ENCODE data around the gene ARHGAP26. TPM values are rescaled to one million over a fixed set of nuclear protein-coding genes. Genes with fewer than 3 reads are reported as not detected.

Gene ARHGAP26
- total and polyA plus RNA-seq, 4 donors: 1.8 to 16.7 (median 4.1) TPM

- peaks cover 14 to 27% (median 24%) of the 10 kb centered on the region in 4 donors for H3K4me1 ChIP-seq (ENCODE audit: control insufficient read depth in 4 of 4, insufficient read depth in 4 of 4, low read length in 3 of 4)
- 68% methylated on average over 1 of the region's 1 CpG for WGBS
- H3K27me3 ChIP-seq (ENCODE audit: control insufficient read depth in 4 of 4, insufficient read depth in 4 of 4, low read length in 3 of 4): no peaks in the 10 kb centered on the region
- DNase-seq (ENCODE audit: low spot score): no peak
- TF ChIP-seq GABPA (IDR thresholded peaks at IDR 0.05 in 1 of 2, conservative IDR thresholded peaks at IDR 0.05 in 1 of 2): no peak
- TF ChIP-seq FOXA2 (IDR thresholded peaks at IDR 0.05): no peak
- no peak for TF ChIP-seq REST (IDR thresholded peaks at IDR 0.05)
- no peak for TF ChIP-seq YY1 (IDR thresholded peaks at IDR 0.05)
- TF ChIP-seq NR2F2 (IDR thresholded peaks at IDR 0.05): no peak
- TF ChIP-seq FOXA1 (IDR thresholded peaks at IDR 0.05): no peak
- TF ChIP-seq RXRA (IDR thresholded peaks at IDR 0.05): no peak
- no peak for TF ChIP-seq JUND (IDR thresholded peaks at IDR 0.05)
- no peak for TF ChIP-seq HNF4A (conservative IDR thresholded peaks at IDR 0.05)
- no peak for TF ChIP-seq EGR1 (IDR thresholded peaks at IDR 0.05; ENCODE audit: low read depth in 2 of 2)
- no peak for TF ChIP-seq RAD21 (IDR thresholded peaks at IDR 0.05)
- no peak for TF ChIP-seq HNF4G (IDR thresholded peaks at IDR 0.05)
- no peak for TF ChIP-seq TAF1 (conservative IDR thresholded peaks at IDR 0.05)
- TF ChIP-seq SP1 (IDR thresholded peaks at IDR 0.05): no peak
- TF ChIP-seq MAX (IDR thresholded peaks at IDR 0.05): no peak
- no peak for TF ChIP-seq ZBTB33 (IDR thresholded peaks at IDR 0.05)
- TF ChIP-seq CTCF (IDR thresholded peaks at IDR 0.05; ENCODE audit: low read depth, low read length, missing input control): no peak
- TF ChIP-seq ATF3 (IDR thresholded peaks at IDR 0.05): no peak
- no peaks in the 10 kb centered on the region for H3K36me3 ChIP-seq (ENCODE audit: control insufficient read depth in 4 of 4, insufficient read depth in 3 of 4, low read depth in 1 of 4, low read length in 3 of 4)
- H3K9ac ChIP-seq (ENCODE audit: low read depth in 1 of 2, low read length in 2 of 2): no peak overlapping the region
- no peak overlapping the region for H3K27ac ChIP-seq (ENCODE audit: low read depth in 1 of 2, low read length in 2 of 2)
- H3K4me3 ChIP-seq (ENCODE audit: low read depth in 1 of 3, low read length in 3 of 3): no peak overlapping the region
- H3K9me3 ChIP-seq (ENCODE audit: control insufficient read depth in 4 of 4, low read length in 3 of 4): no peaks in the 10 kb centered on the region
Measured at GRCh38 chr5:142984011-142984410, 213.8 kb downstream of the ARHGAP26 start.

Data from liver (tissue), 9 donors.